ENCODE data around the gene POU4F3. TPM values are rescaled to one million over a fixed set of nuclear protein-coding genes. Genes with fewer than 3 reads are reported as not detected.
A peak's percentile ranks its signal among the peaks of the same experiment; 100 is the strongest.

Gene POU4F3
- total RNA-seq, 2 donors from 2014 or later: not detected

DNA sequence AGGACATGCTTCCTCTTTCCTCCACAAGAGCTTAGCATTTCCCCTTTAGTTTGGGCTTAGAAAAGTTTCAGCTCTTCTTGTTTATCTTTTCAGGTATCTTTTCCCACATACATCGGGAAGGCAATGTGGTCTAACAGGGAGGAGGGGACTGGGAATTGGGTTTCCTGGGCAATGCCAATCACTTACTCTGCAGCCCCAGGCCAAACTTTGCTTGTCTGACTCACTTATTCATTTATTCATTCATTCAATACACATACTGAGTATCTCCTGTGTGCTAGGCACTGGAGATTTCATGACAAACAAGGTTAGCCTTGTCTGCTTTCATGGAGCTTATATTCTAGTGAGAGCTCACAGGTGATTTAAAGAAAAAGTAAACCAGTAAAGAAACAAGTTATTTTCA is 10.7 kb upstream of the POU4F3 start:
- H3K4me1 Mint-ChIP-seq: no peaks in the 10 kb centered on the region

GRCh38 chr5:146329697-146330096 is 8.9 kb upstream of the POU4F3 start:
- H3K27ac Mint-ChIP-seq: no peak overlapping the region
- H3K27me3 Mint-ChIP-seq: peaks cover 49% of the 10 kb centered on the region
- ATAC-seq (replicated peaks): no peak
- H3K4me3 Mint-ChIP-seq: no peak overlapping the region
- H3K36me3 Mint-ChIP-seq (ENCODE audit: low read depth): no peaks in the 10 kb centered on the region
- H3K9me3 Mint-ChIP-seq: no peaks in the 10 kb centered on the region
- H3K4me1 Mint-ChIP-seq: no peaks in the 10 kb centered on the region

More for the DNA sequence above, 10.7 kb upstream of the POU4F3 start:
- Mint-ChIP-seq H3K36me3 (ENCODE audit: low read depth) (no peaks in the 10 kb centered on the region), H3K4me3 (no peak overlapping the region), H3K9me3 (no peaks in the 10 kb centered on the region), H3K27me3 (peaks cover 36% of the 10 kb centered on the region), H3K27ac (no peak overlapping the region)
- ATAC-seq (replicated peaks): no peak

DNA sequence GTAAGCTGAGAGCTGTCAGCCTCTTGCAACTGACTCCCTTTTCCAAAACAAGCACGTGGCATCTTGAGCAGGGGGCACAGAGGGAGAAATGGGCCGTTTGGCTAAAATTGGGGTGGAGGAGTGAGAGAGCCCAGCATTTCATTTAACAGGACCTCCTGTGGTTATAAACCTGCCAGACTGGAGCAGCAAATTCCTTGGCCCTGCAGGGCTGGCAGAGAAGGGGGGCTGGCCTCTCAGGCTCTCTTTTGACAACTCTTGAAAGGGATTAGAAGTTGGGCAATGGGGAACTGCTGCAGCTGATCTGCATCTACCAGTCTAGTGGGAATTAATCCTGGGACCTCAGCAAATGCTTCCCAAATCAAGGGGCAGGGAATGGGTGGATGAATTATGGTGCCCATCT is 7.2 kb upstream of the POU4F3 start:
- Mint-ChIP-seq H3K4me1 (no peaks in the 10 kb centered on the region), H3K27ac (no peak overlapping the region), H3K27me3 (peaks cover 57% of the 10 kb centered on the region), H3K36me3 (ENCODE audit: low read depth) (no peaks in the 10 kb centered on the region), H3K9me3 (no peaks in the 10 kb centered on the region), H3K4me3 (no peak overlapping the region)
- no peak for ATAC-seq (replicated peaks)

- no peak for ATAC-seq (replicated peaks)
- H3K27me3 Mint-ChIP-seq: peaks cover 68% of the 10 kb centered on the region
- H3K27ac Mint-ChIP-seq: no peak overlapping the region
- H3K9me3 Mint-ChIP-seq: no peaks in the 10 kb centered on the region
- H3K4me3 Mint-ChIP-seq: no peak overlapping the region
- H3K4me1 Mint-ChIP-seq: no peaks in the 10 kb centered on the region
- peaks cover 8% of the 10 kb centered on the region for H3K36me3 Mint-ChIP-seq (ENCODE audit: low read depth)
Measured at GRCh38 chr5:146334074-146334533, 4.5 kb upstream of the POU4F3 start.

DNA sequence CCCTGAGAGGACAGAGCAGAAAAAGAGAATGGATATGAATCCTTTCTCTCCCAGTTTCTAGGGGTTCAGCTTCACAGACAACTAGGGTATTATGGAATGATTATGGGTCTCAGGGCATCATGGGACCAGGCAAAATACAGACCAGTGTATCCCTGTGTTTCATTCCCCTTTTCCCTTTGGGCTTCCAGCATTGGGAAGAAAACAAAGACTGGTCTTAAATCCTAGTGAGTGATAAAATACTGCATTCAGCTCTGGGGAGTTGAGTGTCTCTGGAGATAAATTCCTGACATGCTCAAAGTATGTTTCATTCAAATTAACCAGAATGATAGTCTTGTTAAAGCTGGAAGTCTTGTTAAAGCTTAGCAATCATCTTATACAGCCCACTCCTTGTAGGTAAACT is 2.4 kb upstream of the POU4F3 start:
- no peak for ATAC-seq (replicated peaks)
- Mint-ChIP-seq H3K4me1 (no peaks in the 10 kb centered on the region), H3K27ac (no peak overlapping the region), H3K36me3 (ENCODE audit: low read depth) (peaks cover 8% of the 10 kb centered on the region), H3K4me3 (no peak overlapping the region), H3K9me3 (no peaks in the 10 kb centered on the region), H3K27me3 (peaks cover 70% of the 10 kb centered on the region)

- Mint-ChIP-seq H3K27ac (no peak overlapping the region), H3K4me3 (no peak overlapping the region), H3K4me1 (no peaks in the 10 kb centered on the region), H3K36me3 (ENCODE audit: low read depth) (peaks cover 8% of the 10 kb centered on the region), H3K27me3 (peaks cover 81% of the 10 kb centered on the region), H3K9me3 (no peaks in the 10 kb centered on the region)
- ATAC-seq (replicated peaks): no peak
Measured at GRCh38 chr5:146337264-146337904, 1.3 kb upstream of the POU4F3 start.

DNA sequence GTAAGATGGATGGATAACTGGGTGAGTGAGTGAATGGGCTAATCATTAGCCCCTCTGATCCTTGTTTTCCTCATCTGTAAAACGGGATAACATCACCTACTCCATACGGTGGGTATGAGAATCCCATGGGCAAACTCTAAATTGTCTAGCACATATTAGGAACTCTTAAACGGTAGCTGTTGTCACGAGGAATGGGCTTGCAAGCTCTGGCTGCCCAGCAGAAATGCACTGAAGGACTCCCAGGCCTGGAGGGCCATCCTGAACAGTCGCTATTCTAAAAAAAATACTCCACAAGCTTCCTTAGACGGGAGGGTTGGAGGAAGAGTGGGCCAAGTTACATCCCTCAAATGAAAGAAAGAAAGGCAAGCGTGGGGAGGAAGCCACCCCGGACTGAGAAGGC is 711 bp upstream of the POU4F3 start:
- Mint-ChIP-seq H3K27me3 (peaks cover 85% of the 10 kb centered on the region), H3K4me1 (no peaks in the 10 kb centered on the region), H3K36me3 (ENCODE audit: low read depth) (peaks cover 8% of the 10 kb centered on the region), H3K9me3 (no peaks in the 10 kb centered on the region), H3K4me3 (no peak overlapping the region), H3K27ac (no peak overlapping the region)
- no peak for ATAC-seq (replicated peaks)

DNA sequence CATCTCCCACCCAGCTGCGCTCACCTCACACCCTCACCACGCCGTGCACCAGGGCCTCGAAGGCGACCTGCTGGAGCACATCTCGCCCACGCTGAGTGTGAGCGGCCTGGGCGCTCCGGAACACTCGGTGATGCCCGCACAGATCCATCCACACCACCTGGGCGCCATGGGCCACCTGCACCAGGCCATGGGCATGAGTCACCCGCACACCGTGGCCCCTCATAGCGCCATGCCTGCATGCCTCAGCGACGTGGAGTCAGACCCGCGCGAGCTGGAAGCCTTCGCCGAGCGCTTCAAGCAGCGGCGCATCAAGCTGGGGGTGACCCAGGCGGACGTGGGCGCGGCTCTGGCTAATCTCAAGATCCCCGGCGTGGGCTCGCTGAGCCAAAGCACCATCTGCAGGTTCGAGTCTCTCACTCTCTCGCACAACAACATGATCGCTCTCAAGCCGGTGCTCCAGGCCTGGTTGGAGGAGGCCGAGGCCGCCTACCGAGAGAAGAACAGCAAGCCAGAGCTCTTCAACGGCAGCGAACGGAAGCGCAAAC is 1.1 kb downstream of the POU4F3 start:
- Mint-ChIP-seq H3K4me3 (no peak overlapping the region), H3K9me3 (no peaks in the 10 kb centered on the region), H3K4me1 (no peaks in the 10 kb centered on the region), H3K27me3 (peaks cover 82% of the 10 kb centered on the region), H3K27ac (no peak overlapping the region), H3K36me3 (ENCODE audit: low read depth) (peaks cover 8% of the 10 kb centered on the region)
- ATAC-seq (replicated peaks): no peak

- no peak overlapping the region for H3K27ac Mint-ChIP-seq
- no peak for ATAC-seq (replicated peaks)
Measured at GRCh38 chr5:146340260-146341081, 1.8 kb downstream of the POU4F3 start.

GRCh38 chr5:146341854-146342253 is 3.2 kb downstream of the POU4F3 start:
- Mint-ChIP-seq H3K9me3 (no peaks in the 10 kb centered on the region), H3K27ac (no peak overlapping the region)

More at GRCh38 chr5:146340260-146341081, 1.8 kb downstream of the POU4F3 start:
- Mint-ChIP-seq H3K4me1 (no peaks in the 10 kb centered on the region), H3K27me3 (peaks cover 82% of the 10 kb centered on the region), H3K4me3 (no peak overlapping the region), H3K9me3 (no peaks in the 10 kb centered on the region), H3K36me3 (ENCODE audit: low read depth) (peaks cover 8% of the 10 kb centered on the region)

DNA sequence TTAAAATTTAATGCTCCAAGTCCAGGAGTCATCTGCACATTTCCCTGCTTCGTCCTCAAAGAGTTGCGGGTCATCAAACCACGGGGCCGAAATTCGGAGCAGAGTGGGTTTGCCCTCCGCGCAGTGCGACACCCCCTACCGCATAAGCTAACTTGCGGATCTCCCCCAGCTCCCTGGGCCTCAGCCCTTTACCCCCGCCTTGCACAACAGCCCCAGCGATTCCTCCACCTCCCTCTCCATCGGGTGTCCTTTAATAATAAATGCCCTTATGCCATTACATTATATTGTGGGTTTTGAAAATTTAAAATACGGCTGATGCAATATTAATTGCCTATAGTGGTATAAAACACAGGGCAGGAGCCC is 3.9 kb downstream of the POU4F3 start:
- Mint-ChIP-seq H3K36me3 (ENCODE audit: low read depth) (peaks cover 6% of the 10 kb centered on the region), H3K27me3 (peaks cover 83% of the 10 kb centered on the region), H3K27ac (no peak overlapping the region), H3K4me3 (no peak overlapping the region), H3K9me3 (no peaks in the 10 kb centered on the region), H3K4me1 (no peaks in the 10 kb centered on the region)
- no peak for ATAC-seq (replicated peaks)

More at GRCh38 chr5:146341854-146342253, 3.2 kb downstream of the POU4F3 start:
- Mint-ChIP-seq H3K4me1 (no peaks in the 10 kb centered on the region), H3K4me3 (no peak overlapping the region), H3K27me3 (peaks cover 84% of the 10 kb centered on the region), H3K36me3 (ENCODE audit: low read depth) (peaks cover 8% of the 10 kb centered on the region)
- no peak for ATAC-seq (replicated peaks)

DNA sequence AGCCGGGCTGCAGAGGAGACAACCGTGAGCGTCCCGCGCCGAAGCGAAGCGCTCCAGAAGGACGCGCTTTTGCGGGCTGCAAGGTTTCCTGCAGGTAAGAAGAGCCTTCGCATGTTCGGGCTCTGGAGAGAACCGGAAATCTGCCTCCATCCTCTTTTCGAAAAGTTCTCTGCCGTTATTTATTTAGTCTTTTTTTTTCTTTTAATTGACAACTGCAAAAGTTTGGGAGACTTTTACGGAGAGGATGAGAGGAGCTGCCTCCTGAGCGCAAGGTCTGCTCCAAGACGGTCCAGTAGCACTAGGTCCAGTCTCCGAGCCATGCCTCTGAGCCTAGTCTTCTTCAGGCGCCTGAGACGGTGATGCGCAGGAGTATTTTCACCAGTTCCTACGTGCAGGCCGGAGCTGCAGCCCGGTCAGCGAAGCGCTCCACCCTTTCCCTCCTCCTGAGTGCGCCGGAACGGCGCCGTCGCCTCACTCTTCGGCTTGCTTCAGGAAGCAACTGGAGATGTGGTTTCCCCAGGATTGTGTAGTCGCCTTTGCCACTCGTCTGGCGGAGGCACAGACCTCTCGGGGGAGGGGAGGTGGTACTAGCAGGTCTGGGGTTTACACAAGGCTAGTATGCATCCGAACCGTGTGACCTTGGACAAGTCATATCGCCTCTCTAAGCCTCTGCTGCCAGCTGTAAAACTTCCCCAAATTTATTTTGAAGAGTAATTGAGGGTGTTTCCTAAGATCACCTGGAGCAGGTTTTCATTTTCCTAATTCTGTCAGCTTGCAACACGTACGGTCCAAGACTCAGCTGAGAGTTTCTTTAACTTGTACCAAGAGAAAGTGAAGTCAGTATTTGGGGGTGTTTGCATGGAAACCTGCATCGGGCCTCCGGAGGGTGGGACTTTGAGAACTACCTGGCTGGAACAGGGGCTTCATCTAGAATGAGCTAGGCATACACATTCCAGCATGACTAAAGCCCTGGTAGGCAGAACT is 4.5 kb downstream of the POU4F3 start:
- peaks cover 77% of the 10 kb centered on the region for H3K27me3 Mint-ChIP-seq
- no peak for ATAC-seq (replicated peaks)
- H3K4me3 Mint-ChIP-seq: no peak overlapping the region
- H3K27ac Mint-ChIP-seq: no peak overlapping the region
- H3K4me1 Mint-ChIP-seq: no peaks in the 10 kb centered on the region
- no peaks in the 10 kb centered on the region for H3K36me3 Mint-ChIP-seq (ENCODE audit: low read depth)
- no peaks in the 10 kb centered on the region for H3K9me3 Mint-ChIP-seq

DNA sequence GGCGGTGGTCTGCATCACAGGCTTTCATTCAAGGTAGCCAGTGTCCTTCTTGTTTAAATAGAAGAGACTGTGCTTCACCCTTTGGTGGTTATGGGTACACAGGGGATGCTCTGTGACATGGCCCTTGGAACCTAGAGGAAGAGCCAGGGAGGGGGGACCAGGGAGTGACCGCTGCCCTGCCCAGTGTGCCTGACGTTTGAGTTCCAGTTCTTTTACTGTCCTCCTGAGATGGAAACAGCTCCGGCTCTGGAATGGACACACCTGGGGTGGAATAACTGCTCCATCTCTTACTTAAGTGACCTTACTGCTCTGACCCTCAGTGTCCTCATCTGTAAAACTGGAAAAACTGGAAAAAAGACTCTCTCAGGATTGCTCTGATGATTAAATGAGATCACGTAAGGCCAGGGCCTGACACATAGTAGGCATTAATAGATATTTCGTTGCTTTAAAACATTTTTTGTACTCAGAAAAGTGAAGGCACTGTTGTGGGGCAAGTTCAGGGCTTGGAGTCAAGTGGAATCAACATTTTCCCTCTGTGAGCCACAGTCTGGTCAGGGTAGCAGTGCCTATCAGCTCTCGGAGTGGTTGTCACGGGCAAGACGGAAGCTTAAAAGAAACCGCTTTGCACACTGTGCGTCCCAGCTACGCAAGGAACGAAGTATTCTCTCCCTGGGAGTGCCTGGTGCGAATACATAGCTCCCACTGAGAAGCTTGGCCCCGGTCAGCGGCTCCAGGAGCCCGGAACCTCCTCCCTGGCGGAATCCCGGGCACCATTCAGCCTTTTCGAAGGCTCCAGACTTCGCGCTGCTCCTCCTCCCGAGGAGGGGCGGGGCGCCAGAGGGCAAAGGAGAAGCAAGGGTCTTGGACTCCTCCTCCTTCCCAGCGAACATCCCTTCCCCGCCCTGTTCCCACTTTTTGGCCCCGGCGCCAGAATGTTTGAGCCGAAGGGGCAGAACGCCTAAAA is 5.8 kb downstream of the POU4F3 start:
- H3K27me3 Mint-ChIP-seq: peaks cover 71% of the 10 kb centered on the region
- ATAC-seq (replicated peaks): peak; percentile 16
- no peaks in the 10 kb centered on the region for H3K9me3 Mint-ChIP-seq
- no peak overlapping the region for H3K27ac Mint-ChIP-seq
- peak overlapping the region; percentile 30 for H3K4me3 Mint-ChIP-seq
- H3K4me1 Mint-ChIP-seq: no peaks in the 10 kb centered on the region
- H3K36me3 Mint-ChIP-seq (ENCODE audit: low read depth): no peaks in the 10 kb centered on the region

All from activated T-helper 17 cell treated with anti-CD3 and anti-CD28 coated beads, Interleukin-2, amount 50 U/mL, for 72 hours (primary cell).